ENCODE data around the gene CHD3. TPM values are rescaled to one million over a fixed set of nuclear protein-coding genes. Genes with fewer than 3 reads are reported as not detected.

Gene CHD3
- polyA plus RNA-seq, 1 of the 3 experiments (the other 2 are of a cell fraction), result 56.2 TPM

DNA sequence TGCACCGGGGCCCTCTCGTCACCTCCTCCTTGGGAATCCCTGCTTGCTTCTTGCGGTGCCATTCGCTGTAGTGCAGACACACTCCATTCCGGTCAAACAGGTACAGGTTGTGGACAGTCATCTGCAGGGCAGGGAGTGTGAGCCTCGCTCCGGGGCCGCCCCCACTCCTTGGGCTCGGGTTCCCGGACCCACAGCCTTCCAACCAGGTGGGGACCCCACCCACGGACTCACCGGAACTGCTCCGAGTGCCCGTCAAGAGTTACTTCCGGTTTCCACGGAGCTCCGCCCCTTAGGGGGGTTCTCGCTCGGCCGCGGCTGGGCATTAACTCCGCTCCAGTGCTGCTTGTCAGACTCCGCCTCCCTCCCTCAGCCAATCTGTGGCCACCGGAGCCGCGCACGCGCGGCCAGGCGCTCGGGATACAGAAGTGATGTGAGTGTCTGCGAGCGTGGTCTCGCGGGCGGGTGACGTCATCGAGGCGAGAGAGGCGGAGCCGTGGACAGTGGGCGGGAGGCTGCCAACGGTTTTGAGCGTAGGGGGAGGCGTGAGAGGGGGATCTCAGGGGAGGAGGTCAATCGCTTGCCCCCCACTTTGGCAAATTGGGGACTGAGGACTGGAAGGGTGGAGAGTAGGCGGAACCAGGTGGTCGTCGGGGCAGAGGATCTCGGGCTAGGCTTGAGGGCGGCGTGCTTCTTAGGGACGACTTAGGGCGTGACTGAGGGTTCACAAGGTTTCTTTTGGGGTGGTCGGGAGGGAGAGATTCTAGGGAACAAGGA, 43.3 kb downstream of the CHD3 start, which contains the start of the genes CNTROB and TRAPPC1:
Gene CNTROB (plus strand): TSS at position 498 of the 774 bp plus-strand sequence. CDS start 874 bp downstream, outside the sequence.
Gene TRAPPC1 (minus strand): TSS at position 238 of the 774 bp plus-strand sequence. CDS start 117 bp downstream, at position 121.
- peak within 1 kb of the TSS; percentile 95 for H2AFZ ChIP-seq (ENCODE audit: low read depth)
- 0 out of 2 replicates have a peak, but pooled peaks cover 9% of the 10 kb centered on the region for H4K20me1 ChIP-seq (ENCODE audit: insufficient read depth)
- no peaks in the 10 kb centered on the region for H3K9me2 ChIP-seq
- H3K9ac ChIP-seq, result peak within 1 kb of the TSS; percentile 82
- ChIA-PET CTCF (interaction anchor here (1.0 to 8.2 kb wide), 15 partner anchors 13 to 188 kb away, joined by 3 to 61 read pairs (median 6); partner anchors contain the start of gene RNF227), POLR2A (interaction anchor here (0.8 to 2.7 kb wide), 4 partner anchors 12 to 59 kb away, joined by 3 to 11 read pairs (median 6); partner anchors contain the start of gene RNF227)
- H3F3A ChIP-seq (replicated peaks; ENCODE audit: insufficient read depth), result no peaks in the 10 kb centered on the region
- peak within 1 kb of the TSS; percentile 75 to 87 for H3K27ac ChIP-seq (ENCODE audit: low read depth in 2 of 2, low read length in 1 of 2)
- peak within 1 kb of the TSS; percentile 99 to 100 for H3K4me3 ChIP-seq (ENCODE audit: low read depth in 2 of 2, low read length in 1 of 2)
- H3K36me3 ChIP-seq (replicated peaks in 1 of 2; ENCODE audit: control insufficient read depth in 1 of 2, insufficient read depth in 2 of 2, low read length in 1 of 2), result peaks cover 19 to 22% of the 10 kb centered on the region in 2 experiments
- DNase-seq, result peak; percentile 98
- WGBS (ENCODE audit: low lambda C conversion rate), result under 1% methylated on average over 42 of the region's 55 CpGs
- no peaks in the 10 kb centered on the region for H3K9me3 ChIP-seq
- peaks cover 58% of the 10 kb centered on the region for H3K79me2 ChIP-seq (ENCODE audit: insufficient read depth)
- TF ChIP-seq MXI1 (IDR thresholded peaks at IDR 0.05; ENCODE audit: low read depth, low read length) (peak; percentile 78; the same call in 1 of the 2 replicates), GATA2 (CRISPR knock-in tag; IDR thresholded peaks at IDR 0.05) (no peak), GABPA (IDR thresholded peaks at IDR 0.05; ENCODE audit: low read depth) (peak; percentile 90), CHD2 (IDR thresholded peaks at IDR 0.05; ENCODE audit: low read length, partially characterized antibody) (peak; percentile 98), TEAD4 (IDR thresholded peaks at IDR 0.05; ENCODE audit: borderline replicate concordance, insufficient read depth) (no peak), SIN3A (IDR thresholded peaks at IDR 0.05; ENCODE audit: borderline replicate concordance, low read depth, low read length) (peak; percentile 57; the same call in 1 of the 2 replicates), RCOR1 (IDR thresholded peaks at IDR 0.05; ENCODE audit: low read length) (0 out of 2 replicates have a peak, but pooled peaks have one; percentile 7), RFX5 (IDR thresholded peaks at IDR 0.05; ENCODE audit: low read length) (no peak; the same call in none of the 2 replicates), ELF1 (IDR thresholded peaks at IDR 0.05) (peak; percentile 69; the same call in 1 of the 2 replicates), EP300 (IDR thresholded peaks at IDR 0.05; ENCODE audit: borderline replicate concordance in 1 of 2, low read depth in 1 of 2, low read length in 1 of 2) (no peak), TAF1 (IDR thresholded peaks at IDR 0.05; ENCODE audit: borderline replicate concordance, low read depth, low read length) (peak; percentile 29; the same call in 1 of the 2 replicates), RAD21 (IDR thresholded peaks at IDR 0.05; ENCODE audit: low read length) (no peak), POLR2AphosphoS5 (IDR thresholded peaks at IDR 0.05; ENCODE audit: low read depth, low read length) (peak; percentile 65), FOSL2 (IDR thresholded peaks at IDR 0.05; ENCODE audit: borderline replicate concordance, low read depth) (peak; percentile 6; the same call in 1 of the 2 replicates), NRF1 (IDR thresholded peaks at IDR 0.05; ENCODE audit: low read depth, low read length) (peak; percentile 96), NFIC (IDR thresholded peaks at IDR 0.05; ENCODE audit: borderline replicate concordance) (no peak)
- TF ChIP-seq, protein P1, sequence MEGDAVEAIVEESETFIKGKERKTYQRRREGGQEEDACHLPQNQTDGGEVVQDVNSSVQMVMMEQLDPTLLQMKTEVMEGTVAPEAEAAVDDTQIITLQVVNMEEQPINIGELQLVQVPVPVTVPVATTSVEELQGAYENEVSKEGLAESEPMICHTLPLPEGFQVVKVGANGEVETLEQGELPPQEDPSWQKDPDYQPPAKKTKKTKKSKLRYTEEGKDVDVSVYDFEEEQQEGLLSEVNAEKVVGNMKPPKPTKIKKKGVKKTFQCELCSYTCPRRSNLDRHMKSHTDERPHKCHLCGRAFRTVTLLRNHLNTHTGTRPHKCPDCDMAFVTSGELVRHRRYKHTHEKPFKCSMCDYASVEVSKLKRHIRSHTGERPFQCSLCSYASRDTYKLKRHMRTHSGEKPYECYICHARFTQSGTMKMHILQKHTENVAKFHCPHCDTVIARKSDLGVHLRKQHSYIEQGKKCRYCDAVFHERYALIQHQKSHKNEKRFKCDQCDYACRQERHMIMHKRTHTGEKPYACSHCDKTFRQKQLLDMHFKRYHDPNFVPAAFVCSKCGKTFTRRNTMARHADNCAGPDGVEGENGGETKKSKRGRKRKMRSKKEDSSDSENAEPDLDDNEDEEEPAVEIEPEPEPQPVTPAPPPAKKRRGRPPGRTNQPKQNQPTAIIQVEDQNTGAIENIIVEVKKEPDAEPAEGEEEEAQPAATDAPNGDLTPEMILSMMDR (IDR thresholded peaks at IDR 0.05), result no peak
- TF ChIP-seq, protein P2, sequence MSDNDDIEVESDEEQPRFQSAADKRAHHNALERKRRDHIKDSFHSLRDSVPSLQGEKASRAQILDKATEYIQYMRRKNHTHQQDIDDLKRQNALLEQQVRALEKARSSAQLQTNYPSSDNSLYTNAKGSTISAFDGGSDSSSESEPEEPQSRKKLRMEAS (IDR thresholded peaks at IDR 0.05; ENCODE audit: low read depth), result peak; percentile 20; the same call in 1 of the 2 replicates
- TF ChIP-seq, protein P3, sequence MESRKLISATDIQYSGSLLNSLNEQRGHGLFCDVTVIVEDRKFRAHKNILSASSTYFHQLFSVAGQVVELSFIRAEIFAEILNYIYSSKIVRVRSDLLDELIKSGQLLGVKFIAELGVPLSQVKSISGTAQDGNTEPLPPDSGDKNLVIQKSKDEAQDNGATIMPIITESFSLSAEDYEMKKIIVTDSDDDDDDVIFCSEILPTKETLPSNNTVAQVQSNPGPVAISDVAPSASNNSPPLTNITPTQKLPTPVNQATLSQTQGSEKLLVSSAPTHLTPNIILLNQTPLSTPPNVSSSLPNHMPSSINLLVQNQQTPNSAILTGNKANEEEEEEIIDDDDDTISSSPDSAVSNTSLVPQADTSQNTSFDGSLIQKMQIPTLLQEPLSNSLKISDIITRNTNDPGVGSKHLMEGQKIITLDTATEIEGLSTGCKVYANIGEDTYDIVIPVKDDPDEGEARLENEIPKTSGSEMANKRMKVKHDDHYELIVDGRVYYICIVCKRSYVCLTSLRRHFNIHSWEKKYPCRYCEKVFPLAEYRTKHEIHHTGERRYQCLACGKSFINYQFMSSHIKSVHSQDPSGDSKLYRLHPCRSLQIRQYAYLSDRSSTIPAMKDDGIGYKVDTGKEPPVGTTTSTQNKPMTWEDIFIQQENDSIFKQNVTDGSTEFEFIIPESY (IDR thresholded peaks at IDR 0.05; ENCODE audit: borderline replicate concordance, low read depth), result peak; percentile 95
- TF ChIP-seq, protein P4, sequence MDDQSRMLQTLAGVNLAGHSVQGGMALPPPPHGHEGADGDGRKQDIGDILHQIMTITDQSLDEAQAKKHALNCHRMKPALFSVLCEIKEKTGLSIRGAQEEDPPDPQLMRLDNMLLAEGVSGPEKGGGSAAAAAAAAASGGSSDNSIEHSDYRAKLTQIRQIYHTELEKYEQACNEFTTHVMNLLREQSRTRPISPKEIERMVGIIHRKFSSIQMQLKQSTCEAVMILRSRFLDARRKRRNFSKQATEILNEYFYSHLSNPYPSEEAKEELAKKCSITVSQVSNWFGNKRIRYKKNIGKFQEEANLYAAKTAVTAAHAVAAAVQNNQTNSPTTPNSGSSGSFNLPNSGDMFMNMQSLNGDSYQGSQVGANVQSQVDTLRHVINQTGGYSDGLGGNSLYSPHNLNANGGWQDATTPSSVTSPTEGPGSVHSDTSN (IDR thresholded peaks at IDR 0.05), result peak; percentile 94
- TF ChIP-seq, protein P5, sequence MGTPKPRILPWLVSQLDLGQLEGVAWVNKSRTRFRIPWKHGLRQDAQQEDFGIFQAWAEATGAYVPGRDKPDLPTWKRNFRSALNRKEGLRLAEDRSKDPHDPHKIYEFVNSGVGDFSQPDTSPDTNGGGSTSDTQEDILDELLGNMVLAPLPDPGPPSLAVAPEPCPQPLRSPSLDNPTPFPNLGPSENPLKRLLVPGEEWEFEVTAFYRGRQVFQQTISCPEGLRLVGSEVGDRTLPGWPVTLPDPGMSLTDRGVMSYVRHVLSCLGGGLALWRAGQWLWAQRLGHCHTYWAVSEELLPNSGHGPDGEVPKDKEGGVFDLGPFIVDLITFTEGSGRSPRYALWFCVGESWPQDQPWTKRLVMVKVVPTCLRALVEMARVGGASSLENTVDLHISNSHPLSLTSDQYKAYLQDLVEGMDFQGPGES (IDR thresholded peaks at IDR 0.05; ENCODE audit: low read depth, low read length), result no peak
- TF ChIP-seq, protein P6, sequence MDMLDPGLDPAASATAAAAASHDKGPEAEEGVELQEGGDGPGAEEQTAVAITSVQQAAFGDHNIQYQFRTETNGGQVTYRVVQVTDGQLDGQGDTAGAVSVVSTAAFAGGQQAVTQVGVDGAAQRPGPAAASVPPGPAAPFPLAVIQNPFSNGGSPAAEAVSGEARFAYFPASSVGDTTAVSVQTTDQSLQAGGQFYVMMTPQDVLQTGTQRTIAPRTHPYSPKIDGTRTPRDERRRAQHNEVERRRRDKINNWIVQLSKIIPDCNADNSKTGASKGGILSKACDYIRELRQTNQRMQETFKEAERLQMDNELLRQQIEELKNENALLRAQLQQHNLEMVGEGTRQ (IDR thresholded peaks at IDR 0.05; ENCODE audit: borderline replicate concordance, low read depth, low read length), result no peak
- H3K4me1 ChIP-seq (ENCODE audit: control insufficient read depth in 1 of 2, insufficient read depth in 2 of 2, low read depth in 1 of 2, low read length in 1 of 2), result peaks cover 21 to 38% of the 10 kb centered on the region in 2 experiments; a peak in 3 of 4 replicates
- peak within 1 kb of the TSS; percentile 96 for H3K4me2 ChIP-seq
- no peaks in the 10 kb centered on the region for H3K27me3 ChIP-seq (ENCODE audit: insufficient read depth)

Measured in SK-N-SH (cell line).